NCI-H146 treated with DMSO at 0.1 percent for 48 hours (cell line): ENCODE results near the gene XPC.

ENCODE experiments used
- DNase-seq: peaks from one replicate; lab custom pipeline; 2025; ENCODE audit not compliant: unreplicated experiment; lab: John Stamatoyannopoulos, UW

Gene XPC

DNA sequence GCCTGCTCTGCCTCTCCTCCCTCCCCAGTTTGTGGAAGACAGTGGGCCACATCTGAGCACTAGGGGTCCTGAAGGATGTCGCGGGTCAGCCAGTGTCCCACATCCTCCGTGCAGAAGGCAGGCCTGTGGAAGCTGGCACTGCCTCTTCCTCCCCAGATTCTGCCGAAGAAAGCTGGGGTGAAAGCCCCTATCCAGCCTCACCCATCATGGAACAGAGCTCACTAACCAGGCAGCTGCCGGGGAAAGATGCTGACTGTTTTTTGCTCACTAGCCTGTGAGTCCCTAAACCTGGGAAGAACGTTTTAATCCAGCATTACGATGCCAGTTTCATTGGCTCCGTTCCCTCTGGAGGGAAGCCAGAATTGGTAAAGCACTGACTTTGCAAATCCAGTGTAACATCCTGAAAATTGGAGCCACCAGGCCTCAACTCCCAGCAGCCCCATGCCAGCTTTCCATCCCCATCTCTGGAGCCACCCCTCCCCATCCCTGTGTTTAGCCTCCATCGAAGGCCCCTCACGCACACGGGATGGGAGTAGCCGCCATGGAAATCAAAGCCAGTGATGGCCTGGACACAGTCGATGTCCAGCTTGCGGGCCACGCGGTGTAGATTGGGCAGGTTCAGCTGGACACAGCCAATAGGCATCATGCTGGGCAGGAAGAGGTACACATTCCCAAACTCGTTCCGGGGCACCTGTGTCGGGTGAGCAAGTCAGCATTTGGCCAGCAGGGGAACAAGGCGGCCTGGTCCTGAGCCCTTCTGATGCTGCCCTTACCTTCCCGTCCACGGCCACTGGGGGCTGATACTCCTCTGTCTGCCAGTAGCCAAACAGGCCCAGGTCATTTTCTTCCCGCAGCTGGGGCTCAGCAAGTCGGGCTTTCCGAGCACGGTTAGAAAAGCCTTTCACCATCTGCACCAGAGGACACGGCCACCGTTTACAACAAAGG, 30.1 kb downstream of the XPC start:
- no peak for DNase-seq

GRCh38 chr3:14147617-14148016, 30.8 kb downstream of the XPC start:
- no peak for DNase-seq

DNA sequence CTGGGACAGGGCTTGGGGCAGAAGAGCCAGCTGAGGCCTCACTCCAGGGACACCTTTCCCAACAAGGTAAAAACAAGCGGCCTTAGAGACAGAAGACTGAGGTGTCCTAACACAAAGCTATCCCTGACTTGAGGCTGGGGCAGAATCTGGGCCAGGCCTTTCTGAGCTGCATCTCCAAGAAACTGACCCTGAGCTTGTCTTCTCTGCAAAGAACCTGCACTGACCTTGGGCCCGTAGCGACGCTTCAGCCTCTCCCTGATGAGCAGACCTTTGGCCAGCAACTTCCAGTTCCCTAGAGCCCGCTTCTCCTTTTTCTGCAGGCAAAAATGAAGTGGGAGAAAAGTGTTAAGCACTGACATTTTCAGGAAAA, 31.4 kb downstream of the XPC start:
- no peak for DNase-seq

DNA sequence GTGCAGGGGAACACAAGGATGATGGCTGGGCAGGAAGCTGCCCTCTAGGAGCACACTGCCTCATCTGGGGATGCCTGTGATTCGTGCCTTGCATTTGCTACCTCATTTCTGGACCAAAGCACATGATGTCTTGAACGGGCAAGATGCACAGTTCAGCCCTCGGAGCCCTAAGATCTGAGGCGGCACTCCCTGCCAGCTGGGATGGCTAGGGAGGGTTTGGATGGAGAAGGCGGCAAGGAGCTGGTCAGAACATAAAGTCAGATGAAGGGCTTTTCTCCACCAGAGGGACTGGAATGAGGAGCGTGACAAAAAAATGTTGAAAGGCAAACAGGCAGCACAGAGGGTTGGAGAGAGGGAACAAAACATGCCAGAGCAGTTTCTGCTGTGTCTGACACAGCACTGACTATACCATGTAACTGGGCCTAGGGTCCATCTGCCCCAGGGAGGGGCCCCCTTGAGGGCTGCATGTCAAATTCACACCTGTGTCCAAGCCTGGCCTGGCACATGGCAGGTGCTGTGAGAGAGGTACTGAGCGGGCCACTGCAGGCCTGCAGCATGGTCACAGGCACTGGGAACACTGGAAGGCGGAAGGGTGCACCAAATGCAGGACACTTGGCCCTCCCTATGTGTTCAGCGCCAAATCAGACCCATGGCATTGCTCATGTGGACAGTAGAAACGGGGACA, 31.9 kb downstream of the XPC start:
- DNase-seq, result no peak

GRCh38 chr3:14145670-14146380, 32.6 kb downstream of the XPC start:
- no peak for DNase-seq

GRCh38 chr3:14145236-14145635, 33.2 kb downstream of the XPC start:
- no peak for DNase-seq

DNA sequence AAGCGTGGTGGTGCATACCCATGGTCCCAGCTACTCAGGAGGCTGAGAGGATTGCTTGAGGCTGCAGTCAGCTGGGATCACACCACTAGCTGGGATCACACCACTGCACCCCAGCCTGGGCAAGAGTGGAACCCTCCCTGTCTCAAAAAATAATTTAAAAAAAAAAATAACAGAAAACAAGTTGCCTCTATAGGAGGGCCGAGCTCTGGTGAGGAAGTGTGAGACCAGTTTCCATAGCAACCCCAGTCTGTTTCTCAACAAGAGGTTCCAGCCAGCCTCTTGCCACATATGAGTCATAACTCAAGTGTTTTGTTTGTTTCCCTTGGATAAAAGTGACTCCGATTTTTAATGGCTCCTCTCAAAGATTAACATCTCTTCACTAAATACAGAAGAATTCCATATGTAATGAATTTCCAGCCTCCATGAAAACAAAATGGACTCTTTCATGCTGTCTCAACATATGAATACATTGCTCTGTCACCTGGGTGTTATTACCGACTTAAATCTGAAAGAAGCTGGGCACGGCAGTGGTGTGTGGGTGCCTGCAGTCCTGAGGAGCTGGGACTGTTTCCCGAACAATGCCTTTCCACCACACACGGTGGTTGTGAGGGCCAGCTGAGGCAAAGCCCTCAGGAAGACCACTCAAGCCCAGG, 33.9 kb downstream of the XPC start:
- DNase-seq, result no peak

- DNase-seq, result no peak
These were observed 34.9 kb downstream of the XPC start for GRCh38 chr3:14143271-14144225.

DNA sequence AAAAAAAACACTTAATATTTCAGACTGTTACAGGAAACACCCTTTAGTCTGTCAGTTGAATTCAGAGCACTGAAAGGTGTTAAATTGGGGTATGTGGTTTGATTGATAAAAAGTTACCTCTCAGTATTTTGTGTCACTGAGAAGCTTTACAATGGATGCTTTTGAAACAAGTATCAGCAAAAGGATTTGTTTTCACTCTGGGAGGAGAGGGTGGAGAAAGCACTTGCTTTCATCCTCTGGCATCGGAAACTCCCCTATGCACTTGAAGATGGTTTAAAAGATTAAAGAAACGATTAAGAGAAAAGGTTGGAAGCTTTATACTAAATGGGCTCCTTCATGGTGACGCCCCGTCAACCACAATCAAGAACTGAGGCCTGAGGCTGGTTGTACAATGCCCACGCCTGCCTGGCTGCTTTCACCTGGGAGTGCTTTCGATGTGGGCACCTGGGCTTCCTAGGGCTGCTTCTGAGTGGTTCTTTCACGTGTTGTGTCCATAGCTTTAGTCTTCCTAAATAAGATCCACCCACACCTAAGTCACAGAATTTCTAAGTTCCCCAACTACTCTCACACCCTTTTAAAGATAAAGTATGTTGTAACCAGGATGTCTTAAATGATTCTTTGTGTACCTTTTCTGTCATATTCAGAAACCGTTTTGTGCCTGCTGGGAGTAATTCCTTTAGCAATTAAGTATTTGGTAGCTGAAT, 35.7 kb downstream of the XPC start:
- DNase-seq, result no peak

DNA sequence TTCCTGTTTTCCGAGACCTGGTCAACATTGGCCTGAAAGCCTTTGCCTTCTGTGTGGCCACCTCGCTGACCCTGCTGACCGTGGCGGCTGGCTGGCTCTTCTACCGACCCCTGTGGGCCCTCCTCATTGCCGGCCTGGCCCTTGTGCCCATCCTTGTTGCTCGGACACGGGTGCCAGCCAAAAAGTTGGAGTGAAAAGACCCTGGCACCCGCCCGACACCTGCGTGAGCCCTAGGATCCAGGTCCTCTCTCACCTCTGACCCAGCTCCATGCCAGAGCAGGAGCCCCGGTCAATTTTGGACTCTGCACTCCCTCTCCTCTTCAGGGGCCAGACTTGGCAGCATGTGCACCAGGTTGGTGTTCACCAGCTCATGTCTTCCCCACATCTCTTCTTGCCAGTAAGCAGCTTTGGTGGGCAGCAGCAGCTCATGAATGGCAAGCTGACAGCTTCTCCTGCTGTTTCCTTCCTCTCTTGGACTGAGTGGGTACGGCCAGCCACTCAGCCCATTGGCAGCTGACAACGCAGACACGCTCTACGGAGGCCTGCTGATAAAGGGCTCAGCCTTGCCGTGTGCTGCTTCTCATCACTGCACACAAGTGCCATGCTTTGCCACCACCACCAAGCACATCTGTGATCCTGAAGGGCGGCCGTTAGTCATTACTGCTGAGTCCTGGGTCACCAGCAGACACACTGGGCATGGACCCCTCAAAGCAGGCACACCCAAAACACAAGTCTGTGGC, 36.6 kb downstream of the XPC start:
- DNase-seq, result no peak

- no peak for DNase-seq
These were observed 37.3 kb downstream of the XPC start for GRCh38 chr3:14141144-14141543.

DNA sequence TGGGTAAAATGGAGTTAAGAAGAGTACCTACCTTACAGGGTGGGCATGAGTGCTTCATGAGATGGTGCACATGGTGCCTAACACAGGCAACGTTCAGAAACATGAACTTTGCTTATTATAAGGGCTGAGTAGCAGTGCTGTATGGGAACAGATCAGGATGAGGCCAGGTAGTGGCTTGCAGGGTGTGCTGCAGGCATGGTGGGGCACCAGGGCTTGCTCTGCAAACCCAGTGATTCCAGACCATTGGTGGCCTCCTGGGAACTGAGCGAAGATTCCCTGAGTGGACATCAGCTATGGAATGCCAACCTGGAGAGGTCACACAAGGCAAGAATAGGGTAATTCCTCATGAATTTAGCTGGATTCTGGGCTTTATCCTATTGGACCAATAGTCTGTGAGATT, 37.7 kb downstream of the XPC start:
- no peak for DNase-seq

GRCh38 chr3:14139771-14140170, 38.6 kb downstream of the XPC start:
- no peak for DNase-seq

DNA sequence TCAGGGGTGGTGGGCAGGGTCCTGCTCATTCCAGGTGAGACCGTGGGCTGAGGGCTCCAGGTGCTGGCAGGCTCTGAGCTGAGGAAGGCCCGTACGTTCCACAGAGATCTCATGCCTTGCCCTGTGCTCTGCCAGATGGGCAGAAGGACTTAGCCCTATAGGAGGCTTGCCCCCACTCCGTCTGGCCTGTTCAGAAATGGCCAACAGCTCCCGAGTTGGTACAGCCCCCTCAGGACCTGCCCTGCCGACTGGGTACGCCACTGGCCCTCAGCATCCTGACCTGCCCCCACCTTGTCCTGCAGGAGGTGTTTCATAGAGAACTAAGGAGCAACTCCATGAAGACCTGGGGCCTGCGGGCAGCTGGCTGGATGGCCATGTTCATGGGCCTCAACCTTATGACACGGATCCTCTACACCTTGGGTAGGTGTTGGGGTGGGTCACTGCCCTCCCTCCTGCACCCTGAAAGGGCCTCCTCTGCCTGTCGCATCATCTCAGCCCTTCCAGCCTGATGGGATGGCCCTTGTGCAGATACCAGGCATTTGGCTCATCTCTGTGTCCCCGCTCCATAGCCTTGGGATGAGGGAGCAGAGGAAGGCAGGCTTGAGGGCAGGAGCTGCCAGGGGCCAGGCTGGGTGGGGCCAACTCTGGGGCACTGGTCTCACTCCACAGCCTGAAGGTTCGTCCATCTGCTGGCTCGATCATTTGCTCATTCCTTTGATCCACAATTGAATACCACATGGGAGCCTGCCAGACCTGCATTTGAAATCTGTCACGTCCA, 39.3 kb downstream of the XPC start:
- DNase-seq, result no peak

GRCh38 chr3:14138109-14138877, 40.1 kb downstream of the XPC start:
- DNase-seq, result no peak

GRCh38 chr3:14137445-14137844, 41.0 kb downstream of the XPC start:
- no peak for DNase-seq

- DNase-seq, result no peak
These were observed 41.4 kb downstream of the XPC start for GRCh38 chr3:14137004-14137403.
